ENCODE measurements around the gene LRRC32.
"Not testable (repeated sequence)": the region's sequence is repeated elsewhere in the genome, so short reads cannot be mapped to it uniquely, and the experiment has no call there.

The LRRC32 gene

GRCh38 chr11:76609736-76610370 is 60.7 kb downstream of the LRRC32 start:
- DNase-seq: no peak

GRCh38 chr11:76608879-76609460 is 61.6 kb downstream of the LRRC32 start:
- DNase-seq: not testable (repeated sequence)

- DNase-seq: not testable (repeated sequence)
Measured at GRCh38 chr11:76608228-76608627, 62.3 kb downstream of the LRRC32 start.
